NCI-H1105 (cell line): ENCODE data around the gene CBS.
"Not testable (repeated sequence)": the region's sequence is repeated elsewhere in the genome, so short reads cannot be mapped to it uniquely, and the experiment has no call there.

Experiments used
- DNase-seq: peaks from one replicate; lab custom pipeline; 2025; lab: John Stamatoyannopoulos, UW

CBS gene

GRCh38 chr21:43068065-43068464, 7.6 kb downstream of the CBS start:
- DNase-seq, result not testable (repeated sequence)

- not testable (repeated sequence) for DNase-seq
These were observed 8.9 kb downstream of the CBS start for GRCh38 chr21:43066690-43067089.

GRCh38 chr21:43065991-43066390, 9.6 kb downstream of the CBS start:
- DNase-seq, result not testable (repeated sequence)

GRCh38 chr21:43064265-43064917, 11.2 kb downstream of the CBS start:
- DNase-seq, result not testable (repeated sequence)

DNA sequence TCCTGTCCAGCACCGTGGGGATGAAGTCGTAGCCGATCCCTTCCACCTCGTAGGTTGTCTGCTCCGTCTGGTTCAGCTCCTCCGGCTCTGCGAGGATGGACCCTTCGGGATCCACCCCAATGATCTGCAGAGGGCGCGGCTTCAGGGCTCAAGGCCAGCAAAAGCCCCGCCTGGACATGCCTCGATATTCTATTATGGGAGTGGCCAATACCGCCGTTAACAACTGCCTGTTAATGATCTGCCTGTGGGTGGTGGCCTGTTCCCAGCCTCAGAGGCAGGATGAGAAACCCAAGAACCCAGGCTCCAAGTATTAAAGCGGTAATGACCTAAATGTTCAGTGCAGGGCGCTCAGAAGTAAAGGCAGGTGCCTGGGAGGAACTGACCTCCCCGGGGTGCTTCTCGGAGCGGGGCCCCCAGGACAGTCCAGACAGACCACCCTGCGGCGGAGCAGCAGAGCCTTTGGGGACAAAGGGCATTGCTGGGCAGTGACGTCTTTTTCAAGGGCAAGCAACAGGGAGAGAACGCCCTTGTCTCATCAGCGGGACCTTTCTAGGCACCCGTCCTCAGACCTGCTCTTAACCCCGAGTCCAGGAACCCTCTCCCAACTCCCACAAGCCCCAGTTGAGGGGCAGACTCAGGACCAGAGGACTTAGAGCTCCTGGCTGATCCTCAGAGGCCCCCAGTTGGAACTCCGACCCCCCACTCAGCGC, 12.5 kb downstream of the CBS start:
- DNase-seq, result not testable (repeated sequence)

- not testable (repeated sequence) for DNase-seq
These were observed 22.5 kb downstream of the CBS start for GRCh38 chr21:43053112-43053511.

- not testable (repeated sequence) for DNase-seq
These were observed 29.5 kb downstream of the CBS start for GRCh38 chr21:43045876-43046821.

DNA sequence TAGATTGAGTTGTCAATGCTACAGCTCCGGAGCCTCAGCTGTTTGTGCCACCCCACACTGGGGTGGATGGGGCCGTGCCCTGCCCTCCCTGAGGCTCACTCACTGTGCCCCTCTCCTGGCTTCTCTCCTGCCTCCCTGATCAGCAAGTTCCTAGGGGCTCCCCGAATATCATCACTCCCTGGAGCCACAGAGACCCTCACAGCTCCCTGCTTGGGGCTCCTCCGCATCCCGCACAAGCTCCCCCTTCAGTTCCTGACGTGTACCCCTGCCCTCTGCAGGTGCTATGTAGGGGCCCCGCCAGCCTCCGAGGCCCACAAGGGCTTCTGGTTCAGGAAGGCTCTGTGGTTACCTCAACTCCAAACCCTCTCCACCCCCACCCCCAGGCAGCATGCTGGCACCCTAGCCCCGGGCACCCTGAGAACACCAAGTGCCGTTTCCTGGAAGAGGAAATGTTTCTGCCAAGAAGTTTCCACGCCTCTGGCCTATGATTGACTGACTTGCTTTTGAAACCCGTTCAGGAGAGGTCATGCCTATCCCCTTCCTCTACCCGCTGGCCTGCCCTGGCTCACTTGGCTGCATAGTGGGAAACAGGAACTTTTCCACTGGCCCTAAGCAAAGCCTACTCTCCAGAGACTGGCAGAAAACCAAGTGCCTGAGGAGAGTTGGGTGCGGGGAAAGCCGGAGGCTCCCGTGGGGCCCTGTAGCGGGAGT, 30.3 kb downstream of the CBS start:
- DNase-seq, result not testable (repeated sequence)

GRCh38 chr21:43044547-43044946, 31.1 kb downstream of the CBS start:
- DNase-seq, result not testable (repeated sequence)

DNA sequence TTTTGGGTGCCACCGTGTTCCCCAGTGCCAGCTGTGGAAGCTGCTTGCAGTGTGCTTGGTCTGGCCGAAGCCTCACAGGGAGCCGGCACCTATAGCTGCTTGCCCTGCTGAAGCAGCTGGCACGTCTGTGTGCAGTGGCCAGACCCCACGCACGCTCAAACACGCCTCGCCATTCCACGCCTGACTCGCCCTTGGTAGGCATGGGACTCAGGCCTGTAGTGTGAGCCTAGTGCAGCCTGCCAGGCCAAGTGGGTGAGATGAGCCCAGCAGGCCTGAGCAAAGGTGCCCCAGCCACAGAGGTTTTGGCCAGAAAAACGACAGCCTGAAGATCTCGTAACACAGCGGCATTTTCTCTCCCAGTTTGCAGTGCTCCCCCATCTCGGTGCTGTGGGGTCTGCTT, 32.3 kb downstream of the CBS start:
- DNase-seq, result not testable (repeated sequence)

GRCh38 chr21:43042169-43042568, 33.5 kb downstream of the CBS start:
- DNase-seq, result not testable (repeated sequence)

DNA sequence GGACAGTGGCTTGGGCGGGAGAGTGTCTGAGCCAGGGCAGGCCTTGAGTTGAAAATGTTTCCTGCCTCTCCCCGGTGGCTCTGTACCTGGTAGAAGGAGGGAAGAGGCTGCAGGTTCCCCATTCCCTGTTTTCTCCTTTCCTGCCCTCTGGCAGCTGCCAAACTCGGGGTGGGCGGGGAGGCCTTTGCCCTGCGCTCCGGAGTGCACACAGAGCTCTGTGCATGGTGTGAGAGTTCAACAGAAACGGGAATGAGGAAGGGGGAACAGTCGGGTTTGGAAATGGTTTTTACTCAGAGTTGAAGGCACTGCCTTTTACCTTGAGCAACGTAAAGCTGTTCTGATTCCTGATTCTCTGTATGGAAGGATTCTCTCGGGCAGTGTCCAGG, 37.0 kb downstream of the CBS start:
- not testable (repeated sequence) for DNase-seq

DNA sequence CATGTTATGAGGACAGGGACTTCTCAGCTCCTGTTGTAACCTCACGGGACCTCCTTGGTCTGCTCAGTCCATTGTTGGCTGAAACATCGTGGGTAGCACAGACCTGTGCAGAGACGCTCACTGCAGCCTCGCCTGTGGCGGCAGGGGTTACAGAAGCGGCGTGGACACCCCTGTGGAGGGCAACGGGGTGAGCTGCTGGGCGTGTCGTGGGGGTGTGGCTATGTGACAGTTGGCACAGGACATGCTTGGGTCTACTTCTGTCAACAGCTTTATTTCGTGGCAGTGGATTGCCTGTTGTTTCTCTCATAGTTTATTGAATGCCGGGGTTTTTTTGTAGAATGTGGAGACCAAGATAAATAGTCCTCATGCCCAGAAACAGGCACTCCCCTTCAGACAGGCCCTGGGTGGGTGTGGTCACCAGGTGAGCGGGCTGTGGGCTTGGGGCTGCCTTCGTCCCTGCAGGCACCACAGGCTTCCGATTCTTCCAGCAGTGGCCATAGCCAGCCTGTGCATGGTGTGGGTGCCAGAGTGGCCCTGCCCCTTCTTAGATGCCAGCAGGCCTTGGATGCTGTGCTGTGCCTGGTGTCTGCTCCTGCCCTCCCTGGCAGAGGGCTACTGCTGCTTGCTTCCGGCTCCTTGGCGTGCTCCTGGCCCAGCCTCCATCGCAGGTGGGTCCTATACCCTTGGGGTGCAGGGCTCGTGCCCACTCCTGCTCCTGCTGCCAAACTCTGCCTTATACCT, 37.5 kb downstream of the CBS start:
- DNase-seq, result not testable (repeated sequence)

- DNase-seq, result not testable (repeated sequence)
These were observed 38.7 kb downstream of the CBS start for GRCh38 chr21:43036889-43037288.

DNA sequence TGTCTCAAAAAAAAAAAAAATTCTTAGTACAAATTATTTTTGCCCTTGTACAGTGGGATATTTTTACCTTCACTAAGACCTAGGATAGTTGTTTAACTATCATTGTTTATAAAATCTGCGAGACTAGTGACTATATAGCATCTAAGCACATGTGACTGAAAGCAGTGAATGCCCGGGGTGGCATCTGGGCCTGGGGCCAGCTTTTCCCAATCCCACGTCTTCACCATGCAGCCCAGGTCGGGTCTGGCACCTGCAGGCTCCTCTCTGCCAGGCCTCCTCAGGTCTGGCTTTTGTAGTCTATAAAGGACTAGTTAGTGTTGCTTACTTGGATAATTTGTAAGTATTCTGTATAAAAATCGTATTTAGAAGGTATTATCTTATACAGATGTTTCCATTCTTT, 40.8 kb downstream of the CBS start:
- DNase-seq, result no peak

DNA sequence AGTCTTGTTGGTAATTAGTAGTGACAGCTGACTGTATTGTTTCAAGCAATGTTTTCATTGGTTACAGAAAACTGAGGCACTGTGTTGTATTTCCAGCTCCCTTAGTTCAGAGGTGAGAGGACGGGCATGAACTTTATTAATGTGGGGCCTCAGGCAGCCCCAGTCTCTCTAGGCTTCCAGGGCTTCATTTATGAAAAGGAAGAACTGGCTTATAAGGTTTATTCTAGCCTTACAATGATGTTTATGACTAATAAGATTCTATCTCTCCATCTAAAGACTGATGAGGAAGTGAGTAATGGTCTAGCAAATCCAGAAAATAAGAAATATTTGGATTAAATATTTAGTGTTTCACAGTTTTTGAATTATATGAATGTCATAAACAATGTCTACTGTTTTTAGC, 41.5 kb downstream of the CBS start:
- no peak for DNase-seq

DNA sequence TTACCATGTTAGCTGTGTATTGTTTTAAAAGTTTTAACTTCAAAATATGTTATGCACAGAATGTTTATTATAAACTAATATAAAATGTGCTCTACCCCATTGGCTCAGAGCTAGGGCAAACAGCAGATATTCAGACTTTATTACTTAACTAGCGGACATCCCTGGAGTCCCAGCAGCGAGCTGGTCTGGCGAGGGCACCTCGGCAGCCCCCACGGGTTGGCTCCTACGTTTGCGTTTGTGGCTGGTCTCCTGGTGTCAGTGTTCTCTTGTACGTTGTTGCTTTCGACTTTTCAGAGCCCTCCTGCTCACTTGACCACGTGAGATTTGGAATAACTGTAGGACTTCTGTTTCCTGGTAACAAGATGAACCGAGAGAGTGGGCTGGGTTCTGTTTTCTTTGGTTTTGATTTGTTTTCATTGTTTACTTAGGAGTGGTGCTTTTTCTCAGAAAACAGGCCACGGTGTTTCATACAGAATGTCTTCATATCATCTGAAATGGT, 44.5 kb downstream of the CBS start:
- no peak for DNase-seq

GRCh38 chr21:43029785-43030184, 45.9 kb downstream of the CBS start:
- DNase-seq, result no peak

DNA sequence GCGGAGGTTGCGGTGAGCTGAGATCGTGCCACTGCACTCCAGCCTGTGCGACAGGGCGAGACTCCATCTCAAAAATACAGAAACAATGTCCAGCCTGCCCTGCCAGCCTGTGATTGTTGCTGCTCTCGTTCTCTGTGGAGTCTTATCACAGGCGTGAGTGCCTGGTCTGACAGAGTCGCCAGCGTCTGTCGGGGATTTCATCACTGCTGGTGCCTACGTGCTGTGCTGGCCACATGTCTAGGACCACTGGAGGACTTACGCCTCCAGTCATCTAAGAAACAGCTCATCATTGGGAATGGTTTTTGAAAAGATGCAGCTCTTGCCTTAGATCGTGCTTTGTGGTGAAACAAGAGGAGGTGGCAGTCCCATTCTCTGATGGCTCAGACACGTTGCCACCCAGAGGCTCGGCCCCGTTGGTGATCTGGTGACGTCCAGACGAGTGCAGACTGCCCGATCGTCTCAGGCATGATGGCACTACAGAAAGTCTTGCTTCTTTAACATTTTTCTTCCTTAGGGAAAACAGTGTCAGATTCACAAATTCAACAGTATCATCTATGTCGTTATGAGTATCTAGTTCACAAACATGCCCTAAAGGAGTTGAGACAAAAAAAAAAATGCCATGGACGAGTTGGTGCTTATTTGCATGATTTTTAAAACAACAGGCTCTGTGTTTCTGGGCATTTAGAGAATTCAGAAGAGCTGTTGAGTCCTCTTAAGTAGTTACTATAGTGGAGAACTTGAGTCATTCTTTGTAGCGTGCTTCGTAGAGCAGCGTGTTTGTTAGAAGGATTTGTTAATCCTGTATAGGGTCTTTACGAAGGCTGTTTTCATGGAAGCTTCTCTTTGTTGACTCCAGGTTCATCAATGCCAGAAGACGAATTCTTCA, 47.5 kb downstream of the CBS start:
- DNase-seq, result no peak

DNA sequence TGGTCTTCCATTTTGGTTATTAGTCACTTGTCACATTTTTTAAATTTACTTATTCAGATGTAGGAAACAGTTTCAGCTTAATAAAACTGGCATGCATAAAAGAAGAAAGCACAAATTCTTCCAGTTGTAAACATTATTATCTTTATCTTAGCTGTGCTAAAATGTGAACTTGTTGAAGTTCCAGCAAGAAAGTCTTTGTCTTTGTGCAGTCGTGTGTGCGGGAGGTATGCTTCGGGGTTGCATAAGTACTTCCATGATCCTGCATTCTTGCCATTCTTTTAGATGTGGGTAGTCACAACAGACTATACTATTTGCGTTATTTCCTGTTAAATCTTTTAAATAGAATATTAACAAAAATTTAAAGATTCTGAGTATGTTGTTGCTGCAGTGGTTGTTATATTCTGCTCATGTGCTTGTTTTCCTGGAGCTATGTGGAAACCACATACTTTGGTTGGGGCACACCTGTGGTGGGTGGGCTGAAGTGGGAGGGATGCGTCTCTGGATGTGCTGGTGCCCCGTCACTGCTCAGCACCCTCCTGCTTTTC, 49.9 kb downstream of the CBS start:
- DNase-seq, result no peak
